MM.1S (cell line): ENCODE results near the gene APOA5.

Source experiments
- EZH2 ChIP-seq: fragments of 300-600 bp; sonication (generic); optimal IDR thresholded peaks from 2 replicates; pipeline ENCODE3; 2017; ENCODE audit warnings: low read depth, mild to moderate bottlenecking, antibody characterized with exemption, low read length, mixed read lengths
- EZH2phosphoT487 ChIP-seq: fragments of 300-600 bp; sonication (generic); IDR thresholded peaks from 2 replicates; pipeline ENCODE4 v1.6.1; 2018; ENCODE audit warnings: antibody characterized with exemption, low read length
- TF ChIP-seq, protein P1 (sequence below): fragments of 300-600 bp; sonication (generic); IDR thresholded peaks from 2 replicates; pipeline ENCODE4 v1.5.1; 2016; ENCODE audit warnings: antibody characterized with exemption, low read length, mixed read lengths

GRCh38 chr11:116740741-116741140, 50.9 kb downstream of the APOA5 start:
- TF ChIP-seq, protein P1, sequence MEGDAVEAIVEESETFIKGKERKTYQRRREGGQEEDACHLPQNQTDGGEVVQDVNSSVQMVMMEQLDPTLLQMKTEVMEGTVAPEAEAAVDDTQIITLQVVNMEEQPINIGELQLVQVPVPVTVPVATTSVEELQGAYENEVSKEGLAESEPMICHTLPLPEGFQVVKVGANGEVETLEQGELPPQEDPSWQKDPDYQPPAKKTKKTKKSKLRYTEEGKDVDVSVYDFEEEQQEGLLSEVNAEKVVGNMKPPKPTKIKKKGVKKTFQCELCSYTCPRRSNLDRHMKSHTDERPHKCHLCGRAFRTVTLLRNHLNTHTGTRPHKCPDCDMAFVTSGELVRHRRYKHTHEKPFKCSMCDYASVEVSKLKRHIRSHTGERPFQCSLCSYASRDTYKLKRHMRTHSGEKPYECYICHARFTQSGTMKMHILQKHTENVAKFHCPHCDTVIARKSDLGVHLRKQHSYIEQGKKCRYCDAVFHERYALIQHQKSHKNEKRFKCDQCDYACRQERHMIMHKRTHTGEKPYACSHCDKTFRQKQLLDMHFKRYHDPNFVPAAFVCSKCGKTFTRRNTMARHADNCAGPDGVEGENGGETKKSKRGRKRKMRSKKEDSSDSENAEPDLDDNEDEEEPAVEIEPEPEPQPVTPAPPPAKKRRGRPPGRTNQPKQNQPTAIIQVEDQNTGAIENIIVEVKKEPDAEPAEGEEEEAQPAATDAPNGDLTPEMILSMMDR = no peak
- TF ChIP-seq EZH2phosphoT487 = no peak
- TF ChIP-seq EZH2 = no peak
